Stimulated activated CD8-positive, alpha-beta memory T cell treated with anti-CD3 and anti-CD28 coated beads, Interleukin-4, amount 100 ng/mL, for 24 hours (primary cell): ENCODE data around the gene UBXN6.

Source experiments
- DNase-seq: peaks from one replicate; pipeline ENCODE4 v3.0.0-alpha.2; 2020; ENCODE audit warnings: low read depth

Gene UBXN6

GRCh38 chr19:4457654-4458395 is at the start of gene UBXN6:
UBXN6 (minus strand) TSS chr19:4457794; CDS start chr19:4457697, 97 bp downstream.
- peak; percentile 94 for DNase-seq

DNA sequence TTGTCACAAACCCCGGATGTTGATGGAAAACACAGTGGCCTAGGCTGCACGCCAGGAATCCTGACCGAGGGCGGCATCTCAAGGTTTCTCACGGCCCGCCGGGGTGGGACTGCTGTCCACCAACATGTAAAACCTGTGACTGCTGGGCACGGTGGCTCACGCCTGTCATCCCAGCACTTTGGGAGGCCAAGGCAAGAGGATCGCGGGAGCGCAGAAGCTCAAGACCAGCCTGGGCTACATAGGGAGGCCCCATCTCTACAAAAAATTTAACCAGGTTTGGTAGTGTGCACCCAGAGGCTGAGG is 49.5 kb upstream of the UBXN6 start:
- no peak for DNase-seq

GRCh38 chr19:4506449-4507149 is 49.0 kb upstream of the UBXN6 start:
- no peak for DNase-seq

DNA sequence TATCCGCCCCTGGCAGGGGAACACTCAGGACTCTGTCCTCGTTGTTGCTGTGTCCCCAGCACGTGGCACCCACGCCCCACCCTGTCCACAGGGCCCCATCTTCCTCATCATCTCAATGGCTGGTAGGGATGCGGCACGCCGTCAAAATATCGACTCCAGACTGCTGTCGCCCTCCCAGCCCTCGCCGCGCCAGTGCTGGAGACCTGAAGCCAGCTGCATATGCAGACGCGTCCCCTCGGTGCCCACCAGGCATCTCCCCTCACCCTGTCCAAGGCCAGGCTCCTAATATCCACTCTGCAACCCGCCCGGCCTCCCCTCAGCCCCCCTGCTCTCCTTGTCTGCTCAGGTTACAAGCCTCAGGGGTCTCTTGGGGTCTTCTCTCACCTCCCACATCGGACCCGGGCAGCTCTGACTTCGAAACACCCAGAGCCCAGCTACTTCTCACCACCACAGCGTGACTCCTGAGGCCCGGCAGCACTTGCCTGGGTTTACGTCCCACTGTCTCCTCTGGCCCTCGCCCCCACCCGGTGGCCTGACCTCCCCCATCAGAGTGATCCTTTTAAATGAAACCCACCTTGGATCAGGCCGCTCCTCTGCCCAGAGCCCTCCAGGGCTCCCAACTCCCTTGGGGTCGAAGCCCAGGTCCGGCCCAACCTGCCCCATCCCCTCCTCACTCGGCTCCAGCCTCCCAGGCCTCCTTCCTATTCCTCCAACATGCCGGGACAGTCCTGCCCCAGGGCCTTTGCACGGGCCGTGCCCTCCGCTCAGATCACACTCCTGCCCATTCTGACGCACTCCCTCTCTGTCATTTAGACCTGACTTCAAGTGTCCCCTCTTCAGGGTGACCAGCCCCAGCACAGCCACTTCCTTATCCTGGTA is 48.2 kb upstream of the UBXN6 start:
- DNase-seq, result no peak

DNA sequence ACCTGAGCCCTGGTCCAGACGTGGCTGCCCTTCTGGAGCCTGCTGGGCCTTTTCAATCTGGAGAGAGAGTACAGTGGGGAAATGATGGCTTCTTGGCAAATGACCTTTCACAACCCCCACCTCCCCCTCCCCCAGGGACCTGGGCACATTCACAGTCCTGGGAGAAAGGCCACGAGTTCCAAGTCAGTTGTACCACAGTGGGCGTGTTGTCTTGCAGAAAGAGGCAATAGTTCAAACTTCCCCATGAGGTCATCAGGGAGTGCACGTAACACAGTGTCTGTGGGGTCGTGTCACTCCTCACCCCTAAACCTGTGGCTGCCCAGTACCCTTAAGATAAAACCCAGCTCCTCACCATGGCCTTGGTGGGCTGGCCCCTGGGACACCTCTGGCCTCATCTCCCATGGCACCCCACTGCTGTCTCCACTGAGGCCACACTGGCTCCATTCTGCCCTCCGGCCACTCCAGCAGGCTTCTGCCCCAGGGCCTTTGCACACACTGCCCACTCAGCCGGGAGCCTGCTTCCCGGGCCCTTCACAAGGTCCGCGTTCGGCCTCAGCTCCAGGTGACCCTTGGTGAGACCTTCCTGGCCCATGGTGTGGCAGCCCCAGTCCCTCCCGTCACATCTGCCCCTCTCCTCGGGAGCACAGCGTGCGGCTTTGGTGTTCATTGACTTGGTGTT is 47.4 kb upstream of the UBXN6 start:
- DNase-seq, result no peak

DNA sequence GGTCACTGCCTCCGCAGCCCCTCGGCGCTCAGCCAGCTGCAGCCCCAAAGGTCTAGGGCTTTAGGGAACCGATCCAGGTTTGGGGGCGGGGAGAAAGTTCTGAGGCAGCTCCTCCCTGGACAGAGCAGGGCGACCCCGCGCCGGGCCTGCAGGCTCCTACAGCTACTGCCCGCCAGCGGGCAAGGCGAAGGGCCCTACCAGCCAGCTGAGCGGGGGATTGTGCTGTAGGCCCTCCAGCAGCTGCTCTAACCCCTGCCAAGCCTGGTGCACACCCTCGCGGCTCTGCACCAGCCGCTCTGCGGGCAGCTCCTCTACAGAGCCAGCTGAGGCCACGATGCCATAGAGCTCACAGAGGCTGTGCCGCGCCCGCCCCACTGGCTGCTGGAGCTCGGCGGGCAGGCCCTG is 46.7 kb upstream of the UBXN6 start:
- DNase-seq, result no peak

DNA sequence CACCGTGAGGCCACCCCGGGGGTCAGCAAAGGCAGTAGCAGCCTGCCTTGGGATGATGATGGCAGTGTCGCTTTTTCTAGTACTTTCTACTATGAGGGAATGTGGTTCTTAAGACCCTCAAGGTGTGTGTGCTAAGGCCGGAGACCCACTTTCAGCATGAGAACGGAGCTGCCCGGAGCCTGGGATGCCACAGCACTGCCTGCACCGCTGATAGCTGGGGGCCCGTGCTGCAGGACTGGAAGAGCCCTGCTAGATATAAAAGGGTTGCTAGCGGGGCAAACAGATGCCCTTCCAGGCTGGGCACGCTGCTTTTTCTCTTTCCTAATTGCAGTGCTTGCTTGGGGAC is 46.2 kb upstream of the UBXN6 start:
- no peak for DNase-seq

- DNase-seq, result no peak
Measured at GRCh38 chr19:4503132-4503824, 45.7 kb upstream of the UBXN6 start.

DNA sequence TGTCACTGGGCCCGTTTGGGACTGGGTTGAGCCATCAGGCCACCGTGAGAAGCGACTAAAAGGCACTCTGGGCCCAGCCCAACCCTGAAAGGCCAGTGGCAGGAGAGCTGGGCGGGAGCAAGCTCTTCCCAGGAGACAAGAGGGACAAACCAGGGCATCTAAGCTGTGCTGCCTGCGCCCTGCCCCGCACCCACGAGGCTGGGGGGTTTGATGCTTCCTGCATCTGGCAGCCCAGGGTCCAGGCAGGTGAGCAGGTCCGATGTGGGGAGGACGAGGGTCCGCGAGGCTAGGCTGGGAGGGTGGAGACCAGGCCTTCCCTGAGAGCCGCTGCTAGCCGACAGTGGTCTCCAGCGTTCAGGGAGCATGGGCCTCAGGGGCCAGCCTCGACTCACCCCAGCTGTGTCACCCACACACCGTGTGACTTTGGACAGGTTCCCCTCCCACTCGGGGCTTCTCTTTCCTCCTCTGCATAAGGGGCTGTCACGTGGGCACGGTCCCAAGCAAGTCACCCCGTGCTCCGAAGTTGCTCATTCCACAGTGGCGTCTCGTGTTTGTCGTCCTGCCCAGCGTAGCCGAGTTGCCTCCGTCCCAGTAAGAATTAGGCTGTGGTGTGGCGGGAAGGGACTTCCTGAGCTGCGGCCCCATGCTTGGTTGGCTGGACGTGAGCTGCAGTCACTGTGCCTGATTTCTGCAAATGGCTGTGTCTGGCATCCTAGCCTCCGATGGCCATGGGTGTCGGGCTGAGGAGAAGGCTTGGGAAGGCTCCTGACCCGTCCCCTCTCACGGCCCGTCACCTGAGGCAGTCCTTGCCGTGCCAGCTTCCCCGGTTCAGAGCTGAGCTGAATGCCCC is 44.9 kb upstream of the UBXN6 start:
- no peak for DNase-seq

GRCh38 chr19:4501691-4502090 is 44.1 kb upstream of the UBXN6 start:
- DNase-seq, result no peak

DNA sequence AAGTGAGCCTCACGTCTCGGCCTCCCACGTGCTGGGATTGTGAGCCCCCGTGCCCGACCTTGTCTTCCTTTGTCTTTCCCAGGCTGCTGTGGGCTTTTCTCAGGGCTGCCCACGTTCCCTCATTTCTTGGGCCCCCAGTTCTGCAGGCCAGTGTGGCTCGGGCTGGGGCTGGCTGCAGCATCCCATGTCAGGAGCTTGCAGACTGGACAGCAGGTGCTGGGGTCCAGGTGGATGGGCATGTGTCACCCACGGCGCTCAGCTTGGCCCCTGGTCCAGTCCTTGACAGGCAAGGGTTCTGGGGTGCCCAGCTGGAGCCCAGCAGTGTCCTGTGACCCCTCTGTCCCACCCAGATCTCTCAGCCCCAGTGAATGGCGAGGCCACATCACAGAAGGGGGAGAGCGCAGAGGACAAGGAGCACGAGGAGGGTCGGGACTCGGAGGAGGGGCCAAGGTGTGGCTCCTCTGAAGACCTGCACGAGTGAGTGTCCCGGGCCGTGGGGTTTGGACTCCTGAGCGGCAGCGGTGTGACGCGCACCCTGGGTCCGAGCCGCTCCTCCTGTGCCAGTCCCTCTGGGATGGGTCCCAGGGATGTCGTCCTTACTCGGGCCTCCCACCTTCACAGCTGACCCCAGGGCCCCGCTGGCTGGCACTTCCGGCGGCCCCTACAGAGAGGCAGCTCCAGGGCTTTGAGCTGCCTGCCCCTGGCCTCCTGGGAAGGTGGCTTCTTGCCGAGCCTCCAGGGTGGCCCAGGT is 43.4 kb upstream of the UBXN6 start:
- DNase-seq, result no peak

GRCh38 chr19:4499855-4500254 is 42.3 kb upstream of the UBXN6 start:
- no peak for DNase-seq

DNA sequence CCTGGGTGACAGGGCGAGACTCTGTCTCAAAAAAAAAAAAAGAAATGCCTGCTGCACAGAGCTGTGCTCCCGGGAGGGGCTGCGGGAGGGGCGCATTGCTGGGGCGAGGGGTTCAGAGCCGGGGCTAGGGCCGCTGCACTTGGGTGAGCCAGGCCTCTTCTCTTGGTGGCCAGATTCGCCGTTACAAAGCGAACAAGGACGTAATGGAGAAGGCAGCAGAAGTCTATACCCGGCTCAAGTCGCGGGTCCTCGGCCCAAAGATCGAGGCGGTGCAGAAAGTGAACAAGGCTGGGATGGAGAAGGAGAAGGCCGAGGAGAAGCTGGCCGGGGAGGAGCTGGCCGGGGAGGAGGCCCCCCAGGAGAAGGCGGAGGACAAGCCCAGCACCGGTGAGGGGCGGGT is 41.7 kb upstream of the UBXN6 start:
- no peak for DNase-seq

DNA sequence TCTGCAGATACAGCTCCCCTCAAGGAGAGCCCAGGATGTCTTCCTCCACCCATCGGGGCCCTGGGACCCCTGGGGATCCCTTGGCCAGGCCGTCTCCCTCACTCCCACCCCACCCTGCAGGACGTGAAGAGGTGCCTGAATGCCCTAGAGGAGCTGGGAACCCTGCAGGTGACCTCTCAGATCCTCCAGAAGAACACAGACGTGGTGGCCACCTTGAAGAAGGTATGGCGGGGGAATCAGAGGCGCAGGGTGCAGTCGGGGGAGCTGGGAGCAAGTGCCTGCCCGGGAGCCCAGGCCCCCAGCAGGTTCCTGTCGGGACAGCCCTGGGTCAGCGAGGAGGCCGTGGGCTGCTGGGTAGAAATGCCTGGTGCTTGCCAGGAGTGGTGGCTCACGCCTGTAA is 41.1 kb upstream of the UBXN6 start:
- no peak for DNase-seq

- no peak for DNase-seq
Measured at GRCh38 chr19:4497770-4498389, 40.3 kb upstream of the UBXN6 start.

GRCh38 chr19:4496304-4496703 is 38.7 kb upstream of the UBXN6 start:
- no peak for DNase-seq

- DNase-seq, result no peak
Measured at GRCh38 chr19:4495471-4495870, 37.9 kb upstream of the UBXN6 start.

- no peak for DNase-seq
Measured at GRCh38 chr19:4494691-4495064, 37.1 kb upstream of the UBXN6 start.

- DNase-seq, result no peak
Measured at GRCh38 chr19:4493929-4494690, 36.5 kb upstream of the UBXN6 start.
